B cell (primary cell): ENCODE results near the gene INPP5J. TPM values are rescaled to one million over a fixed set of nuclear protein-coding genes. Genes with fewer than 3 reads are reported as not detected.

Experiments used
- ATAC-seq: fragments of 200-7000 bp; cut with Tn5 transposase; one replicate; pipeline ENCODE4 v1.10.0; 2021; ENCODE audit warnings: low read depth, mild to moderate bottlenecking, moderate number of reproducible peaks, moderate library complexity
- CTCF ChIA-PET: fragments of 350-600 bp; sonication (Branson Sonifier 250); formaldehyde crosslinking; loops from one replicate; lab custom pipeline; 2021; ENCODE audit warnings: antibody characterized with exemption, inconsistent platforms; lab: Charles Lee
- POLR2A ChIA-PET: fragments of 350-600 bp; sonication (Branson Sonifier 250); formaldehyde crosslinking; loops from one replicate; lab custom pipeline; 2021; ENCODE audit warnings: antibody characterized with exemption; lab: Charles Lee
- DNase-seq: peaks from one replicate; pipeline ENCODE4 v3.0.0; 2013
- H2AFZ ChIP-seq: 2 replicates; pipeline ENCODE4 v1.6.1; 2012; ENCODE audit warnings: mild to moderate bottlenecking, low read depth, low read length; ENCODE audit not compliant: insufficient read depth, poor library complexity, severe bottlenecking
- H3K27ac ChIP-seq, 2 donors: 1 replicate in 1 of 2; 2 replicates in 1 of 2; pipeline ENCODE4 v1.5.1; 2012 to 2013; ENCODE audit warnings: low read length in 2 of 2, mild to moderate bottlenecking in 2 of 2, moderate library complexity in 1 of 2
- H3K27me3 ChIP-seq, 4 experiments: fragments of 200-600 bp in 1 of 4; sonication (generic) in 1 of 4; replicated peaks in 1 of 4; 1 replicate in 2 of 4; 2 replicates in 2 of 4; pipeline versions ENCODE4 v1.6.1 to v1.7.0; 2013 to 2016; ENCODE audit warnings: low read length in 3 of 4, mild to moderate bottlenecking in 2 of 4, mixed read lengths in 1 of 4, moderate library complexity in 1 of 4; ENCODE audit not compliant: insufficient read depth in 4 of 4, control insufficient read depth in 3 of 4; ENCODE audit errors: control extremely low read depth in 1 of 4
- H3K36me3 ChIP-seq, 2 experiments: replicated peaks in 1 of 2; 1 replicate in 1 of 2; 2 replicates in 1 of 2; pipeline versions ENCODE4 v1.6.1 to v1.7.1; 2013; ENCODE audit warnings: low read length in 1 of 2; ENCODE audit not compliant: insufficient read depth in 2 of 2, control insufficient read depth in 1 of 2; ENCODE audit errors: control extremely low read depth in 1 of 2, extremely low read depth in 1 of 2
- H3K4me1 ChIP-seq, 2 donors: fragments of 200-600 bp in 1 of 2; sonication (generic) in 1 of 2; 1 replicate in 1 of 2; 2 replicates in 1 of 2; pipeline versions ENCODE4 v1.5.1 to v1.6.1; 2013 to 2017; ENCODE audit warnings: low read length in 2 of 2; ENCODE audit not compliant: control insufficient read depth in 2 of 2, insufficient read depth in 2 of 2
- H3K4me2 ChIP-seq: replicated peaks from 2 replicates; pipeline ENCODE3; 2012; ENCODE audit warnings: mild to moderate bottlenecking, low read depth, low read length; ENCODE audit not compliant: poor library complexity, severe bottlenecking
- H3K4me3 ChIP-seq, 5 experiments: fragments of 200-600 bp in 1 of 5; sonication (generic) in 1 of 5; 1 replicate in 3 of 5; 2 replicates in 2 of 5; pipeline versions ENCODE4 v1.5.1 to v1.7.0; 2011 to 2016; ENCODE audit warnings: low read length in 4 of 5, mild to moderate bottlenecking in 4 of 5, low read depth in 2 of 5, control low read depth in 1 of 5, moderate library complexity in 1 of 5; ENCODE audit not compliant: insufficient read depth in 1 of 5; ENCODE audit errors: control extremely low read depth in 1 of 5, extremely low read depth in 1 of 5
- H3K79me2 ChIP-seq: fragments of 200-600 bp; sonication (generic); one replicate; pipeline ENCODE4 v1.6.0; 2016; ENCODE audit warnings: low read length; ENCODE audit not compliant: control insufficient read depth, insufficient read depth
- H3K9ac ChIP-seq: fragments of 200-600 bp; sonication (generic); 2 replicates; pipeline ENCODE4 v1.6.1; 2017; ENCODE audit warnings: mild to moderate bottlenecking, low read length, moderate library complexity
- H3K9me3 ChIP-seq, 3 donors: one replicate each; pipeline versions ENCODE4 v1.6.1 to v1.7.1; 2013; ENCODE audit warnings: low read length in 2 of 3; ENCODE audit not compliant: control insufficient read depth in 2 of 3, insufficient read depth in 1 of 3; ENCODE audit errors: control extremely low read depth in 1 of 3
- H4K20me1 ChIP-seq: 2 replicates; pipeline ENCODE4 v1.6.0; 2012; ENCODE audit warnings: mild to moderate bottlenecking, low read length; ENCODE audit not compliant: insufficient read depth, control insufficient read depth, poor library complexity, severe bottlenecking
- H3K27ac Mint-ChIP-seq: one replicate; pipeline ENCODE4 v1.8.0; 2021; ENCODE audit warnings: mixed read lengths
- H3K27me3 Mint-ChIP-seq: one replicate; pipeline ENCODE4 v1.8.0; 2021; ENCODE audit warnings: mixed read lengths
- H3K4me1 Mint-ChIP-seq: one replicate; pipeline ENCODE4 v1.8.0; 2021; ENCODE audit warnings: mixed read lengths
- H3K4me3 Mint-ChIP-seq: one replicate; pipeline ENCODE4 v1.8.0; 2021; ENCODE audit warnings: mixed read lengths
- H3K9me3 Mint-ChIP-seq: one replicate; pipeline ENCODE4 v1.8.0; 2022; ENCODE audit warnings: mixed read lengths; ENCODE audit not compliant: insufficient read depth
- EZH2 ChIP-seq: IDR thresholded peaks from 2 replicates; pipeline ENCODE4 v1.6.1; 2012; ENCODE audit warnings: borderline replicate concordance, low read depth, mild to moderate bottlenecking, moderate library complexity, low read length; ENCODE audit not compliant: insufficient read depth, poor library complexity, severe bottlenecking
- WGBS: methylation state at CpG from one replicate; pipeline ENCODE4 v1.1.5; 2013; ENCODE audit warnings: missing lambda C conversion rate; ENCODE audit not compliant: insufficient coverage; 5-methylcytosine and 5-hydroxymethylcytosine counted together
- intact Hi-C: fragments of 100-400 bp; cut with micrococcal nuclease; formaldehyde crosslinking; loops from one replicate; pipeline ENCODE4 v1.10.0; 2022
- polyA plus RNA-seq: library from polyadenylated mRNA; depleted of rRNA; stranded (reverse); fragments of >200 nt; gene quantifications from 2 replicates; pipeline ENCODE4 v1.2.3, GENCODE V29; 2012
- total RNA-seq, 2 donors: library from RNA; stranded (reverse); fragments of 120-200 nt in 1 of 2; gene quantifications; 1 replicate in 1 of 2; 2 replicates in 1 of 2; pipeline versions ENCODE4 v1.2.3 to v1.2.4, GENCODE V29; 2013 to 2022
- TF ChIP-seq, protein P1 (sequence below): fragments of 200-600 bp; IDR thresholded peaks from one replicate; pipeline ENCODE4 v1.8.0; 2022; ENCODE audit warnings: antibody characterized with exemption, mild to moderate bottlenecking

The INPP5J gene
- total and polyA plus RNA-seq, 2 donors (not counting 1 experiment from before 2014, with no cell fraction given), result 0.07 to 0.52 TPM

DNA sequence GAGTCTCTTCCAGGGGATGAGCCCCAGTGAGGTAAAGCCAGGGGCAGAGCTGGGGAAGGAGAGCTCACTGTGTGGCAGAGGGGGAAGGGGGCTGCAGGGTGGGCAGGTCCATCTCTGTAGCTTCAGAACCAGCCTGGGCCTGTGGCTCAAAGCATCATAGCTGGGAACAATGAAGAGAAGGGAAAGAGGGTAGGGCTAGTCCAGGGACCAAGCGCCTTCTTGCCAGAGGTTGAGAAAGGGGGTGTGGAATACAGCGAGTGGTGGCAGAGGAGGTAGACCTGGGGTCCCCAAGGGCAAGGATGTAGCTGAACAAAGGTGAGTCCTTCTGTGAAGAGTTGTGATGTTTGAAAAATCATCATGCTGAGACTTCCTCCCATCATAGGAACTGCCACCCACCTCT lies 18.8 kb downstream of the INPP5J start:
- no peaks in the 10 kb centered on the region for H3K9me3 Mint-ChIP-seq

DNA sequence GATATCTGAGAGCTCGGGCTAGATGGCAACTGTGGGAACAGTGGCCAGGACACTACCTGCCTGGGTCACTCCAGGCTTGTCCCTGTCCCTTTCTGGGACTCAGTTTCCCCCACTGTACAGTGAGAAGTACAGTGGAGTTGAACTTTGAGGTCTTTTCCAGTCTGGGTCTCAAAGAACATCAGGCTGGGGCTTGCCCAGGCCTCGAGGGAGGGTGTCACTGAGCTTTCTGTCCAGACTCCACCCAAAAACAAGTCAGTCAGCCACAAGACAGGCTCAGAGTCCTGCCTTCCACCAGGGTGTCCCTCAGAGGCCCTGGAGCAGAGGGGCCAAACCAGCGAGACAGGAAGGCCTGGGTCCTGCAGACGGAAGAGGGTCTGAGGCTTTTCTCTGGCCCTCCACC lies 19.5 kb downstream of the INPP5J start:
- no peaks in the 10 kb centered on the region for H4K20me1 ChIP-seq
- no peaks in the 10 kb centered on the region for H3K4me1 Mint-ChIP-seq
- H3K27me3 ChIP-seq, result peaks cover 0 to 10% (median 0%) of the 10 kb centered on the region in 4 experiments
- DNase-seq (no peak), ATAC-seq (no peak)
- H3K27ac Mint-ChIP-seq, result no peak overlapping the region
- 79% methylated on average over 3 of the region's 4 CpGs for WGBS
- H3K79me2 ChIP-seq, result no peaks in the 10 kb centered on the region
- H3K4me2 ChIP-seq, result no peak overlapping the region
- no peak overlapping the region for H2AFZ ChIP-seq
- ChIA-PET POLR2A (no interaction called here), CTCF (no interaction called here)
- H3K4me3 ChIP-seq, result no peak overlapping the region
- H3K9ac ChIP-seq, result no peak overlapping the region
- intact Hi-C loops, result no loop called here
- H3K9me3 ChIP-seq, result peaks cover 1 to 7% (median 3%) of the 10 kb centered on the region in 3 donors
- TF ChIP-seq, protein P1, sequence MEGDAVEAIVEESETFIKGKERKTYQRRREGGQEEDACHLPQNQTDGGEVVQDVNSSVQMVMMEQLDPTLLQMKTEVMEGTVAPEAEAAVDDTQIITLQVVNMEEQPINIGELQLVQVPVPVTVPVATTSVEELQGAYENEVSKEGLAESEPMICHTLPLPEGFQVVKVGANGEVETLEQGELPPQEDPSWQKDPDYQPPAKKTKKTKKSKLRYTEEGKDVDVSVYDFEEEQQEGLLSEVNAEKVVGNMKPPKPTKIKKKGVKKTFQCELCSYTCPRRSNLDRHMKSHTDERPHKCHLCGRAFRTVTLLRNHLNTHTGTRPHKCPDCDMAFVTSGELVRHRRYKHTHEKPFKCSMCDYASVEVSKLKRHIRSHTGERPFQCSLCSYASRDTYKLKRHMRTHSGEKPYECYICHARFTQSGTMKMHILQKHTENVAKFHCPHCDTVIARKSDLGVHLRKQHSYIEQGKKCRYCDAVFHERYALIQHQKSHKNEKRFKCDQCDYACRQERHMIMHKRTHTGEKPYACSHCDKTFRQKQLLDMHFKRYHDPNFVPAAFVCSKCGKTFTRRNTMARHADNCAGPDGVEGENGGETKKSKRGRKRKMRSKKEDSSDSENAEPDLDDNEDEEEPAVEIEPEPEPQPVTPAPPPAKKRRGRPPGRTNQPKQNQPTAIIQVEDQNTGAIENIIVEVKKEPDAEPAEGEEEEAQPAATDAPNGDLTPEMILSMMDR, result no peak
- TF ChIP-seq EZH2, result no peak
- no peaks in the 10 kb centered on the region for H3K9me3 Mint-ChIP-seq
- H3K27me3 Mint-ChIP-seq, result peaks cover 9% of the 10 kb centered on the region
- no peak overlapping the region for H3K4me3 Mint-ChIP-seq
- H3K27ac ChIP-seq, result no peak overlapping the region
- no peaks in the 10 kb centered on the region for H3K4me1 ChIP-seq
- no peaks in the 10 kb centered on the region for H3K36me3 ChIP-seq

More for the DNA sequence above, 18.8 kb downstream of the INPP5J start:
- Histone ChIP-seq H3K4me3 (no peak overlapping the region), H3K9me3 (peaks cover 0 to 6% (median 1%) of the 10 kb centered on the region in 3 donors), H3K9ac (no peak overlapping the region), H3K36me3 (no peaks in the 10 kb centered on the region), H3K79me2 (no peaks in the 10 kb centered on the region), H3K4me1 (no peaks in the 10 kb centered on the region), H4K20me1 (no peaks in the 10 kb centered on the region), H3K27ac (no peak overlapping the region), H3K4me2 (no peak overlapping the region), H2AFZ (no peak overlapping the region), H3K27me3 (peaks cover 0 to 10% (median 0%) of the 10 kb centered on the region in 4 experiments)
- Mint-ChIP-seq H3K27me3 (peaks cover 9% of the 10 kb centered on the region), H3K27ac (no peak overlapping the region), H3K4me3 (no peak overlapping the region), H3K4me1 (no peaks in the 10 kb centered on the region)
- no peak for ATAC-seq
- WGBS, result 100% methylated on average over 1 of the region's 2 CpGs
- DNase-seq, result no peak
- POLR2A ChIA-PET, result no interaction called here
- intact Hi-C loops, result no loop called here
- TF ChIP-seq, protein P1, result no peak
- no peak for TF ChIP-seq EZH2
- CTCF ChIA-PET, result no interaction called here
